ENCODE measurements around the gene KCTD19. TPM values are rescaled to one million over a fixed set of nuclear protein-coding genes. Genes with fewer than 3 reads are reported as not detected.

KCTD19 gene
- total RNA-seq, 1 experiment from 2014 or later, result 0.32 TPM

DNA sequence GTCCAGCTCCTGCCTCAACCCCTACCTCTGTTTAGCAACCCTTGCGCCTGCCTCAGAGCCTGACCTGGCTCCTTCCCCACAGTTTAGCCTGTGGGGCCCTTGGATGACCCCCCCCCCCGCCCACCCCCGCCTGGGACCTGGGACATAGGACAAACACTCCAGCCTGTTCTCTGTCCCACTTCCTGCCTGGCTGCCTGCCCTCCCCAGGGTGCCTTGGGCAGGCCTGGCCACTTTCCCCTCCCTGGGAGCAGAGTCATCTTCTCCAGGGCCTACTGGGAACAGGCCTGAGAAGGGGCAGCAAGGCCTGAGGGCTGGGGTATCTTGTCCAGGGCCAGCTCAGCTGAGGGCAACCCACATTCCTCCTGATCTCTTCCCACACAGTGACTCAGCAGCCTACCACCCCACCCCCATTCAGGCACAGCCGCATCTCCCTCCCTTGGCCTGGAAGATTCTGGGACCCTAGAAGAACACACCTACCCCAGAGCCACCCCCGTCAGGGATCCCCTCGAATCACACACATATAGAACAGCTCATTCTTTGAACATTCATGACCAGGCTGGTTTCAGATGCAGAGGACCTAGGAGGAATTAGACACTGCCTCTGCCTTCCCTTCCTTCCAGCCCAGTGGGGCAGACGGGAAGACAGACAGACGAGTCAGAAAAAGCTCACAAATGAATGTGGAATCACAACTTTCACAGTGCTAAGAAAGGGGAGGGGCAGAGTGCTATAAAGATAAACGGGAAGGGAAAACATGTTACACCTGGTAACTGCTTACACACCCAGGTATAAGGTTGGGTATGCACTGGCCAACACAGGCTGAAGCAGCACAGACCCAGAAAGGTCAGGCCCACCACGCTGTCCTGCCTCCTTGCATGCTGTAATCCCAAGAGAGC lies 85.3 kb downstream of the KCTD19 start:
- no TSS peak for BruUV-seq (replicated peaks)
- CTCF ChIA-PET, result no interaction called here

DNA sequence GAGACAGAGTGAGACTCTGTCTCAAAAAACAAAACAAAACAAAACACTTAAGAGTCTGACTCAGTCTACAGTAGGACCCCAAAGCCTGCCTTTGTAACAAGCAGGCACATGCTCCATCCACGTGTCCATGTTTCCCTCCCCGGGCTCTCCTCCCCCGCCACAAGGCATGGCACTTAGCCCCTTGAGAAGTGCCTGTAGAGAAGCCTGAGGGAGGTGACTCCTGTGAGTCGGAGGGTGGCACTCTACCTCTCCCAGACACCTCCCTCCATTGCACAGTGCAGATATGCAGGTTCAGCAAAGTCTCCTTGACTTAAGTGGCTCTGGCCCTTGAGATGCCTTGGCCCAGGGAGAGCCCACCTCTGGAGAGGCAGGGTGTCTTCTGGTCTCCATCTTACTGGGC lies 86.0 kb downstream of the KCTD19 start:
- TF ChIP-seq EZH2 (IDR thresholded peaks at IDR 0.05; ENCODE audit: borderline replicate concordance, low read depth, low read length, poor library complexity, severe bottlenecking), result no peak
- TF ChIP-seq, protein P1, sequence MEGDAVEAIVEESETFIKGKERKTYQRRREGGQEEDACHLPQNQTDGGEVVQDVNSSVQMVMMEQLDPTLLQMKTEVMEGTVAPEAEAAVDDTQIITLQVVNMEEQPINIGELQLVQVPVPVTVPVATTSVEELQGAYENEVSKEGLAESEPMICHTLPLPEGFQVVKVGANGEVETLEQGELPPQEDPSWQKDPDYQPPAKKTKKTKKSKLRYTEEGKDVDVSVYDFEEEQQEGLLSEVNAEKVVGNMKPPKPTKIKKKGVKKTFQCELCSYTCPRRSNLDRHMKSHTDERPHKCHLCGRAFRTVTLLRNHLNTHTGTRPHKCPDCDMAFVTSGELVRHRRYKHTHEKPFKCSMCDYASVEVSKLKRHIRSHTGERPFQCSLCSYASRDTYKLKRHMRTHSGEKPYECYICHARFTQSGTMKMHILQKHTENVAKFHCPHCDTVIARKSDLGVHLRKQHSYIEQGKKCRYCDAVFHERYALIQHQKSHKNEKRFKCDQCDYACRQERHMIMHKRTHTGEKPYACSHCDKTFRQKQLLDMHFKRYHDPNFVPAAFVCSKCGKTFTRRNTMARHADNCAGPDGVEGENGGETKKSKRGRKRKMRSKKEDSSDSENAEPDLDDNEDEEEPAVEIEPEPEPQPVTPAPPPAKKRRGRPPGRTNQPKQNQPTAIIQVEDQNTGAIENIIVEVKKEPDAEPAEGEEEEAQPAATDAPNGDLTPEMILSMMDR (conservative IDR thresholded peaks at IDR 0.05; ENCODE audit: low read depth, low read length), result no peak
- ChIA-PET CTCF (no interaction called here), POLR2A (ENCODE audit: low non-redundant PET) (no interaction called here)
- H3K36me3 ChIP-seq (ENCODE audit: insufficient read depth, low read length, poor library complexity, severe bottlenecking), result peaks cover 28% of the 10 kb centered on the region
- no peaks in the 10 kb centered on the region for H3K27me3 ChIP-seq (replicated peaks; ENCODE audit: insufficient read depth, low read depth, low read length, poor library complexity)
- no peak overlapping the region for H3K4me3 ChIP-seq (ENCODE audit: low read depth, low read length, poor library complexity, severe bottlenecking)
- H3K9me3 ChIP-seq (ENCODE audit: low read depth, low read length, poor library complexity, severe bottlenecking), result no peaks in the 10 kb centered on the region
- no TSS peak for BruUV-seq (replicated peaks)
- peaks cover 42% of the 10 kb centered on the region for H3K4me1 ChIP-seq (ENCODE audit: insufficient read depth, low read length, poor library complexity, severe bottlenecking)
- peak overlapping the region; percentile 58 for H3K27ac ChIP-seq (ENCODE audit: low read depth, low read length, poor library complexity, severe bottlenecking)
- intact Hi-C loops (cut with micrococcal nuclease; ENCODE audit: unreplicated experiment), result no loop called here
- DNase-seq (ENCODE audit: low spot score), result no peak

More for the DNA sequence above, 85.3 kb downstream of the KCTD19 start:
- Histone ChIP-seq H3K4me1 (ENCODE audit: insufficient read depth, low read length, poor library complexity, severe bottlenecking) (peaks cover 48% of the 10 kb centered on the region), H3K9me3 (ENCODE audit: low read depth, low read length, poor library complexity, severe bottlenecking) (no peaks in the 10 kb centered on the region), H3K27ac (ENCODE audit: low read depth, low read length, poor library complexity, severe bottlenecking) (peak overlapping the region; percentile 80), H3K4me3 (ENCODE audit: low read depth, low read length, poor library complexity, severe bottlenecking) (no peak overlapping the region), H3K27me3 (replicated peaks; ENCODE audit: insufficient read depth, low read depth, low read length, poor library complexity) (no peaks in the 10 kb centered on the region), H3K36me3 (ENCODE audit: insufficient read depth, low read length, poor library complexity, severe bottlenecking) (peaks cover 20% of the 10 kb centered on the region)
- TF ChIP-seq, protein P1 (conservative IDR thresholded peaks at IDR 0.05; ENCODE audit: low read depth, low read length), result no peak
- DNase-seq (ENCODE audit: low spot score), result peak; percentile 42
- intact Hi-C loops (cut with micrococcal nuclease; ENCODE audit: unreplicated experiment), result no loop called here
- POLR2A ChIA-PET (ENCODE audit: low non-redundant PET), result no interaction called here

Other genes starting within 250 kb of the KCTD19 start
- 23.2 and 23.5 TPM in 2 replicates for gene PHAF1, start 216.8 kb downstream of the KCTD19 start, total RNA-seq (2021)
- gene B3GNT9, start 175.7 kb downstream of the KCTD19 start, total RNA-seq (2021), result 11.5 and 13.8 TPM in 2 replicates
- gene TRADD, start 166.8 kb downstream of the KCTD19 start, total RNA-seq (2021), result 7.7 and 10.8 TPM in 2 replicates
- 8.3 and 13.8 TPM in 2 replicates for gene FBXL8, start 166.8 kb downstream of the KCTD19 start, total RNA-seq (2021)
- gene HSF4, start 162.0 kb downstream of the KCTD19 start, total RNA-seq (2021), result 13.9 and 20.2 TPM in 2 replicates
- 15.3 and 16.4 TPM in 2 replicates for gene NOL3, start 156.2 kb downstream of the KCTD19 start, total RNA-seq (2021)
- gene MATCAP1, start 142.8 kb downstream of the KCTD19 start, total RNA-seq (2021), result 33.9 and 36.8 TPM in 2 replicates
- 0.32 and 0.42 TPM in 2 replicates for gene EXOC3L1, start 136.6 kb downstream of the KCTD19 start, total RNA-seq (2021)
- 77.4 and 96.0 TPM in 2 replicates for gene E2F4, start 134.6 kb downstream of the KCTD19 start, total RNA-seq (2021)
- gene ELMO3, start 127.6 kb downstream of the KCTD19 start, total RNA-seq (2021), result 3.3 and 4.7 TPM in 2 replicates
- gene TMEM208, start 99.6 kb downstream of the KCTD19 start, total RNA-seq (2021), result 30.4 and 38.2 TPM in 2 replicates
- gene FHOD1, start 79.3 kb downstream of the KCTD19 start, total RNA-seq (2021), result 94.9 and 96.4 TPM in 2 replicates
- gene SLC9A5, start 77.8 kb downstream of the KCTD19 start, total RNA-seq (2021), result 2.4 and 3.6 TPM in 2 replicates
- gene PLEKHG4, start 47.2 kb downstream of the KCTD19 start, total RNA-seq (2021), result 5.8 and 8.9 TPM in 2 replicates
- not detected in 2 replicates for gene LRRC36, start 74 bp upstream of the KCTD19 start, total RNA-seq (2021)
- gene TPPP3, start 66.8 kb upstream of the KCTD19 start, total RNA-seq (2021), result 0.28 and 0.31 TPM in 2 replicates
- gene ZDHHC1, start 89.7 kb upstream of the KCTD19 start, total RNA-seq (2021), result 5.3 and 6.8 TPM in 2 replicates
- gene HSD11B2, start 104.4 kb upstream of the KCTD19 start, total RNA-seq (2021), result 1.6 and 2.3 TPM in 2 replicates
- gene ATP6V0D1, start 154.4 kb upstream of the KCTD19 start, total RNA-seq (2021), result 56.5 and 63.9 TPM in 2 replicates
- gene AGRP, start 156.8 kb upstream of the KCTD19 start, total RNA-seq (2021), result not detected in 2 replicates
- gene RIPOR1, start 202.1 kb upstream of the KCTD19 start, total RNA-seq (2021), result 22.9 and 29.0 TPM in 2 replicates
- 68.6 and 74.7 TPM in 2 replicates for gene CTCF, start 235.8 kb upstream of the KCTD19 start, total RNA-seq (2021)